ENCODE measurements around the gene CYP4F11.

DNA sequence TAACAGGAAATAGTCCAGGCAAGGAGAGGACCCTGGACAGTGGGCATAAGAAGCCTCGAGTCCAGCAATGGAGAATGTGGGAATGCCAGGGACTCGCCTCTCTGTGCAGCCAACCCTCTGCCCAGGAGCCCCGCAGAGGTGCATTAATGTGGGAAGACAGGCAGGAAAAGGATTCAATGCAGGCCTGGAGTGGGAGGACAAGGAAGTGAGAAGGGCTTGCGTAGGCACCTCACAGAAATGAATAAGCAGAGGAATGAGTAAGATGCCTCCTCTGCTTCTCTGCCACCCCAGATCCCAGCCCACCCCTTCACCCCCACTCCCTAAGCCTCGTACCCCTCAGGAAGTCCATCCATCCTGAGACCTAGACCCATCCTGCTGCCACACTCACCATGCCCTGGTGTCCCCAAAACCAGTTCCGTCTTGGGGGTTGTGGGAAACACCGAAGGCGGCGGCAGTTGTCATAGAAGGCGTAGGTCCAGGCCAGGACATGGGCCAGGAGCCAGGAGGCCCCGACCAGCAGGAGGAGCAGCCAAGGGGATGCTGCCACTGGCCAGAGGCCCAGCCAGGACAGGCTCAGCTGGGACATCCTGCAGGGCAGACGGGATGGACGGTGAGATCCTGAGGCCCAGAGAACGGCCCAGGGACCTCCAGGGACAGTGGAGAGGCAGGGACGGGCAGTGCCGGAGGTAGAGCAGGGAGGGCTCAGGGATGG, 37.1 kb downstream of the CYP4F11 start:
- no peak for TF ChIP-seq CTCF (IDR thresholded peaks at IDR 0.05)
- no peak for TF ChIP-seq POLR2A (IDR thresholded peaks at IDR 0.05)
- no peak for TF ChIP-seq EP300 (IDR thresholded peaks at IDR 0.05)

Data from upper lobe of left lung (tissue), 4 donors.